GM19467 (cell line): ENCODE results near the gene S1PR4.
"Not testable (repeated sequence)": the region's sequence is repeated elsewhere in the genome, so short reads cannot be mapped to it uniquely, and the experiment has no call there.

ENCODE experiments used
- ATAC-seq: cut with Tn5 transposase; IDR thresholded peaks from one replicate; pipeline ENCODE4 v1.9.1; 2021; ENCODE audit warnings: mild to moderate bottlenecking, moderate library complexity; ENCODE audit not compliant: unreplicated experiment

Gene S1PR4

DNA sequence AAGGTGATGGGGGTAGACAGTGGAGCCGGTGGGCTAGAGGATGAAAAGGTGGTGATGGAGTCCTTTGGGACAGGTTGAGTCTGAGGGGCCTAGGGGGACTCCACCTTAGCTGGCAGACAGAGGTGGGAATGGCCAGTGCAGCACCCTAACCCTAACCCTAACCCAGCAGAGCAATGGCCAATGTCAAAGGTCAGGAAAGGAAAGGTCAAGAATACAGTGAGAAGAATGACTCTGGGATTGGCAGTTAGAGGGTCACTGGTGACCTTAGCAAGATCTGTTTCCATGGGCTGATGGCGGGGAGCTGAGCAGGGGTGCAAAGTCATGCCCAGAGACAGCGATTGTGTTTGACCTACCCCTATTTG, 26.2 kb upstream of the S1PR4 start:
- no peak for ATAC-seq

DNA sequence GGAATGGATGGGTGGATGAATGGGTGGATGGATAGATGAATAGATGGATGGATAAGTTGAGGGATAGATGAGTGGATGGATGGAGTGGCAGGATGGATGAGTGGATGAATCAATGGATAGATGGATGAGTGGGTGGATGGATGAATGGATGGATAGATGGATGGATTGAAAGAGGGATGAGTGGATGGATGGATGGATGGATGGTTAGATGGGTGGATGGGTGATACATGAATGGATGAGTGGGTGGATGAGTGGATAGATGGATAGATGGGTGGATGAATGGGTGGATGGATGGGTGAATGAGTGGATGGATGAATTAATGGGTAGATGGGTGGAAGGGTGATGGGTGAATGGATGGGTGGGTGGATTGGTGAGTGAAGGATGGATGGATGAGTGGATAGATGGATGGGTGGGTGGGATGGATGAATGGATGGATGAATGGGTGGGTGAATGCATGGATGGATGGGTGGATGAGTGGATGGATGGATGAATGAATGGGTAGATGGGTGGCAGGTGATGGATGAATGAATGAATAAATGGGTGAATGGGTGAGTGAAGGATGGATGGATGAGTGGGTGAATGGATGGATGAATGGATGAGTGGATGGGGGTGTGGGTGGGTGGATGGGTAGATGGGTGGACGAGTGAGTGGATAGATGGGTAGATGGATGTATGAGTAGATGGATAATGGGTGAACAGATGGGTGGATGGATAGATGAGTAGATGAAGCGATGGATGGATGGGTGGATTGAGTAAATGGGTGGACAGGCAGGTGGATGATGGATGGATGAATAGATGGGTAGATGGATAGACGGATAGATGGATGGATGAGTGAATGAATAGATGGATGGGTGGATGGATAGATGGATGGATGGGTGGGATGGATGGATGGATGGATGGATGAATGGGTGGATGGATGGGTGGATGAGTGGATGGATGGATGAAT, 25.0 kb upstream of the S1PR4 start:
- no peak for ATAC-seq

DNA sequence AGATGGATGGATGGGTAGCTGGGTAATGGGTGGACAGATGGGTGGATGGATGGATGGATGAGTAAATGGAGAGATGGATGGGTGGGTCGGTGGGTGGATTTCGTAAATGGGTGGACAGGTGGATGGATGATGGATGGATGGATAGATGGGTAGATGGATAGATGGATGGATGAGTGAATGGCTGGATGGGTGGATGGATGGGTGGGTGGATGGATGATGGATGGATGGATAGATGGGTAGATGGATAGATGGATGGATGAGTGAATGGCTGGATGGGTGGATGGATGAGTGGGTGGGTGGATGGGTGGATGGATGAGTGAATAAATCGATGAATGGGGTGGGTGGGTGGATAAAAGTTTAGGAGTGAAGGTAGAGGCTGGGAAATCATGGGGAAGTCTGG, 24.1 kb upstream of the S1PR4 start:
- not testable (repeated sequence) for ATAC-seq

DNA sequence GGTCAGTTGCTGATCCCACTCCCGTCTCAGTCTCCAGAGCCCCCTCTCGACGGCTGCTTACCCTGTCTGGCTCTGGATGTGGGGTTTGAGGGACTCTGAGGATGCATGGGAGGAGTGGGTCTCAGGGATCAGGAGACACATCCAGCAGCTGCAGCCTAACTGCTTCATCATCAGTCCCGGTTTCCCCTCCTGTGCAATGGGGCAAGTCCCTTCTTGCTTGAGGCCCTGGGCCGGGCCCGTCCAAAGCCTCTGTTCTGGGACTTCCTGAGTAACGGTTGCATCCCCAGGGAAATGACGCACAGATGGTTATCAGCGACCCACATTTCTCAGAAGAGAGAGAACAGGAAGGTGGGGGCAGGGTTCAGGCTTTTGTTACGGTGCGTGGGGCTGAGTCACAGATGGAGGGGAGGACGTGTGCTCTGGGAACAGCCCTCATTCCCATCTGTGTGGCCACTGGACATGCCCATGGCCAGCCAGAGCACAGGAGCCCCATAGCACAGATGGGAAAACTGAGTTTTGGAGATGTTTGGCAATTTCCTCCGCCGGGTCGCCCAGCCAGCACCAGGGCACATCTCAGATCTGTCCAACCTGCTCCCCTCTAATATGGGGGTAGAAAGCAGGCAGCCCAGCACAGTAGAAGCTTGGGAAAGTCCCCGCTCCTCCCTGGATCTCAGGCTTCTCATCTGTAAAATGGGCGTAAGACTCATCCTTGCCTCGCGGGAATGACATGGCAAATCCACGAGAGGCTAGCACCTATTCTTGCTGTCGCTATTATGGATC, 23.4 kb upstream of the S1PR4 start:
- peak; percentile 61 for ATAC-seq

DNA sequence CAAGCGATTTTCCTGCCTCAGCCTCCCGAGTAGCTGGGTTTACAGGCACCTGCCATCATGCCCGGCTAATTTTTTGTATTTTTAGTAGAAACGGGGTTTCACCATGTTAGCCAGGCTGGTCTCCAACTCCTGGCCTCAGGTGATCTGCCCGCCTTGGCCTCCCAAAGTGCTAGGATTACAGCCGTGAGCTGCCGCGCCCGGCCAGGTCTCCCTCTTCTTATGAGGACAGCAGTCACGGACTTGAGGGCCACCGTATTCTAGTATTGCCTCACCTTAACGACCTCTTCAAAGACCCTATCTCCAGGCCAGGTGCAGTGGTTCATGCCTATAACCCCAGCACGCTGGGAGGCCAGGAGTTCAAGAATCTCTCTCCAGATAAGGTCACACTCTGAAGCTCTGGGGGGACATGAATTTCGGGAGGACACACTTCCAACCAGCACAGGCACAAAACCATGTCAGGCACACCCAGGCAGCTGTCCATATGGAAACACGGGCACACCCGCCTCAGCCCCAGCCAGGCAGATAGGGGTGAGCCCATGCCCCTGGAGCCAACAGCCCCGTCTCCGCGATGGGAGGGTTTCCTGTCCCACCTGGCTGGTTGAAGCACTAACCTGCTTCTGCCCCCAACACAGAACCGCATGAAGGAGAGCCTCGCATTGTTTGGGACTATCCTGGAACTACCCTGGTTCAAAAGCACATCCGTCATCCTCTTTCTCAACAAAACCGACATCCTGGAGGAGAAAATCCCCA, 21.3 kb upstream of the S1PR4 start:
- no peak for ATAC-seq

DNA sequence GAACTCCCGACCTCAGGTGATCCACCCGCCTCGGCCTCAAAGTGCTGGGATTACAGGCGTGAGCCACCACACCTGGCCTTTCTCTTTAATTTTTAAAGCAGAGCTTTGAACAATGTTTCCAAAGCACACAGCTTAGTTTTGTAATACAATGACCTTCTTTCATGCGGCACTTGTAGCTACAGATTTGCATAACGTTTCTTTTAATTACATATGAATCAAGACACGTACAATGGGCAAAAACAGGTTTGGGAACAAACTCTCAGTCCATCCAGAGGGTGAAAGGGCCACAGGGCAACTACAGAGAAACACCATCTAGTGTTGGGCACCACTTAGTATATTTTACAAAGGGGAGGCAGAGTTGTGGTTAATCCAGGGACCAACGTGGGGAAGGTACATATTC, 19.0 kb upstream of the S1PR4 start:
- no peak for ATAC-seq

DNA sequence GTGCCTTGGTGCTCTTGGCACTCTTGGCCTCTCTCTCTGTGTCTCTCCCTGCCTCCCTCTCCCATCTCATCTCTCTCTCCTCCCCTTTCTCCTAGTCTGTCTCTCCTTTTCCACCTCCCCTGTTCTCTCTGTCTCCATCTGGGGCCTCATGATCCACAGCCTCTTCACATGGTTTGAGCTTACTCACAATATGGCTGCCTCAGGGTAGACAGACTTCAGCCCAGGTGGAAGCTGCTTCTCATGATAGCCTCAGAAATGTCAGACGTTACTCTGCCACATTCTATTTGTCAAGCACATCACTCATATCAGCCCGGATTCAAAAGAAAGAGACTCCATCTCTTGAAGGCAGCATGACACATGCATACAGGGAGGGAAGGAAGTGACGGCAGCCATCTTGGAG, 18.4 kb upstream of the S1PR4 start:
- no peak for ATAC-seq

DNA sequence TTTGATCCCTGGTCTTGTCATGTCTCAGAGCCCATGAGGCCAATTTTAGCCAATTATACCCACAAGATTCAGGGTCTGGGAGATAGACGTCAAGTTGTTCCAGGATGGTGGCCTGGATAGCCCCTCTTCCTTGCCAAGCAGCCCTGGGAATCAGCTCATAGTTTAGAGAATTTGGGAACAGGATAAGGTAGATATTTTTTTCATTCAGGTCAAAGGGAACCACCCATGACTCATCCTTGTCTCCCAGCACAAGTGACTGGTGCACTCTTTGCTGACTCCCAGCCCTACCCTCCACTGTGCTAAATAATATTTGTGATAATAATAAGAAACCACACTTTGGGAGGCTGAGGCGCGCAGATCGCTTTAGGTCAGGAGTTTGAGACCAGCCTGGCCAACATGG, 17.1 kb upstream of the S1PR4 start:
- no peak for ATAC-seq

DNA sequence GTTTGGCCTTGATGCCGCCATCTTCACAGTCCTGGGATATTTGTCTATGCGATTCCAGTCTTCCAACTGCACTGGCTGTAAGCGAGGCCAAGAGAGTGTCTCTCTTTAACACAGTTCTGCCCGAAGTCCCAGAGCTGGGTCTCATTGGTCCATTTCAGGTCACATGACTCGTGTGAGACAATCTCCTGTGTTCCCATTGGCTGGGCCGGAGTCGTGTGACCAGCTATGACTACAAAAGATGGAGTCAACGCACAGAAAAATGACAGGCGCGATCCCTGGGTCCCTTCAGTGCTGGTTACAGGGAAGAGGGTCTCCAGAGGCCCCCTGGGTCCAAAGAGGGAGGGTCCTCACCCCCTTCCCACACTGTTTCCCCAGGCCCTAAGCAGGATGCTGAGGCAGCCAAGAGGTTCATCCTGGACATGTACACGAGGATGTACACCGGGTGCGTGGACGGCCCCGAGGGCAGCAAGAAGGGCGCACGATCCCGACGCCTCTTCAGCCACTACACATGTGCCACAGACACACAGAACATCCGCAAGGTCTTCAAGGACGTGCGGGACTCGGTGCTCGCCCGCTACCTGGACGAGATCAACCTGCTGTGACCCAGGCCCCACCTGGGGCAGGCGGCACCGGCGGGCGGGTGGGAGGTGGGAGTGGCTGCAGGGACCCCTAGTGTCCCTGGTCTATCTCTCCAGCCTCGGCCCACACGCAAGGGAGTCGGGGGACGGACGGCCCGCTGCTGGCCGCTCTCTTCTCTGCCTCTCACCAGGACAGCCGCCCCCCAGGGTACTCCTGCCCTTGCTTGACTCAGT, 15.9 kb upstream of the S1PR4 start:
- no peak for ATAC-seq

DNA sequence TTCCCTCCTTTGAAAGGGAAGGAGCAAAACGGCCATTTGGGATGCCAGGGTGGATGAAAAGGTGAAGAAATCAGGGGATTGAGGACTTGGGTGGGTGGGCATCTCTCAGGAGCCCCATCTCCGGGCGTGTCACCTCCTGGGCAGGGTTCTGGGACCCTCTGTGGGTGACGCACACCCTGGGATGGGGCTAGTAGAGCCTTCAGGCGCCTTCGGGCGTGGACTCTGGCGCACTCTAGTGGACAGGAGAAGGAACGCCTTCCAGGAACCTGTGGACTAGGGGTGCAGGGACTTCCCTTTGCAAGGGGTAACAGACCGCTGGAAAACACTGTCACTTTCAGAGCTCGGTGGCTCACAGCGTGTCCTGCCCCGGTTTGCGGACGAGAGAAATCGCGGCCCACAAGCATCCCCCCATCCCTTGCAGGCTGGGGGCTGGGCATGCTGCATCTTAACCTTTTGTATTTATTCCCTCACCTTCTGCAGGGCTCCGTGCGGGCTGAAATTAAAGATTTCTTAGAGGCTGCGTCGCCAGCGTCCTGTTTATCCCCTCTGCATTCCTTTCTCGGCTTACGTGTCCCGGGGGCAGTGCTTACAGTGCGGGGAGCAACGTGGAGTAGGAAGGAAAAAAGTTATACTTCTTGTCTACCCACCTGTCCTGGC, 15.2 kb upstream of the S1PR4 start:
- ATAC-seq = no peak

DNA sequence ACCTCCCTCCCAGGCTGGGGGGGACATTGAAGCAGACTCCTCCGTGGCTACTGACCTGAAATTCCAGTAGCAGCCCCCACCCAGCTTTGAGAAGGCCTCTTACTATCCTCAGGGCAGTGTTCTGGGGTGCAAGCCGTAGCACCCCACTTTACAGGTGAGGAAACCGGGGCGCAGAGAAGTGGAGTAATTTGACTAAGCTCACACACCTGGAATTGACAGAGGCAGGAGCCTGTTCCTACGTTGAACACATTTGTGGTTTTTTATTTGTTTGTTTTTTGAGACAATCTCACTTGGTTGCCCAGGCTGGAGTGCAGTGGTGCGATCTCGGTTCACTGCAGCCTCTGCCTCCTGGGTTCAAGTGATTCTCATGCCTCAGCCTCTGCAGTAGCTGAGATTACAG, 14.6 kb upstream of the S1PR4 start:
- ATAC-seq = no peak

DNA sequence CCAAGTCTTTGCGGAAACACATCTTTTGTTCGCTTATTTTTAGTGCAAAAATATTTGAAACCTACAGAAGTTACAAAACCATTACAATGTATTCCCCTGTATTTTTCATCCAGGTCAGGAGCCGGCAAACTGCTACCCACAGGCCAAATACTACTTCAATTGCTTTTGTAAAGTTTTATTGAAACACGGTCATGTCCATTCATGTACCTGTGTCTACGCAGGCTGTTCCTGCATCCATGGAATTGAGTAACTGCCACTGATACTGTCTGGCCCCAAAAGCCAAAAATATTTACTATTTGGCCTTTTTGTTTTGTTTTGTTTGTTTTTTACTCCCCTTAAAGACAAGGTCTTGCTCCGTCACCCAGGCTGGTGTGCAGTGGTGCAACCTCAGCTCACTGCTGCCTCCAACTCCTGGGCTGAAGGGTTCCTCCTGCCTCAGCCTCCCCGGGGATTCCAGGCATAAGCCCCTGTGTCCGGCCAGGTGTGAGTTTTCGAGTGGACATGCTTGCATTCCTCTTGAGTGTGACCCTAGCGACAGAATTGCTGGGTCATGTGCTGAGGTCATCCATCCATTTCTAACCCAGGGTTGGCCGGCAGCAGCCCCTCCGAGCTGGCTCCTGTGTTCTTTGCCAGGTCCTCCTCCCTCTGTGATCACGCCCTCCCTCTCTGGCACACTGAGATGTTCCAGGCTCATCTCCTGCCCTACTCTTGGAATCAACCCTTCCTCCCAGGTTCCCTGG, 10.9 kb upstream of the S1PR4 start:
- no peak for ATAC-seq

DNA sequence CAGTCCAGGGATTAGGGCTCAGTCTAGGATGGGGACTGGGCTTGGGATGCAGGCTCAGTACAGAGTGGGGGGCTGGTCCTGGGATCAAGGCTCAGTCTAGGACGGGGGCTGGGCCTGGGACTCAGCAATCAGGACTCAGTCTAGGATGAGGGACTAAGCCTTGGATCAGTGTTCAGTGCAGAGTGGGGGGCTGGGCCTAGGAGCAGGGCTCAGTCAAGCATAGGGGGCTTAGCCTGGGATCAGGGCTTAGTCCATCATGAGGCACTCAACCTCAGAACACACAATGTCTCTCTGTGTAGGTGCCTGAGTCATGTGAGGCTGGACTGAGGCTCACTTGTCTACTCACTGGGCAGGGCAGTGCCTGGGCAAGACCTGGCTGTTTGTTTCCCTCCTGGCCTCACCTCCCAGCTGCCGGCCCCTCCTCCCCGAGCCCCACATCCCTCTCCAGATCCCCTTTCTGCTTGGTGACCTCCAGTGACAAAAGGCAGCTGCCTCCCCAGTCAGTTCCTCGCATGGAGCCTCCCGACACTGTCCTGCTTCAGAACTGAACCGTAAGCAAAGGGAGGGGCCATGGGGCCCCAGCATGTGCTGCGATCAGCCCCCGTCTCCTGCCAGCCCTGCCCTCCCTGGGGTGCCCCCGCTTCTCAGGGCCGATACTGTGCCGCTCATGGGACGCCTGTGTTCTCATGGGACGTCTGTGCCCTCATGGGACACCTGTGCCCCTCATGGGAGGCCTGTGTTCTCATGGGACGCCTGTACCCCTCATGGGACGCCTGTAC, 6.5 kb upstream of the S1PR4 start:
- ATAC-seq = no peak

DNA sequence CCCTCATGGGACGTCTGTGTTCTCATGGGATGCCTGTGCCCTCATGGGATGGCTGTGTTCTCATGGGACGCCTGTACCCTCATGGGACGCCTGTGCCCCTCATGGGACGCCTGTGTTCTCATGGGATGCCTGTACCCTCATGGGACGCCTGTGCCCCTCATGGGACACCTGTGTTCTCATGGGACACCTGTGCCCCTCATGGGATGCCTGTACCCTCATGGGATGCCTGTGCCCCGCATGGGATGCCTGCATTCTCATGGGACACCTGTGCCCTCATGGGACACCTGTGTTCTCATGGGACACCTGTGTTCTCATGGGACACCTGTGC, 5.9 kb upstream of the S1PR4 start:
- ATAC-seq = not testable (repeated sequence)

DNA sequence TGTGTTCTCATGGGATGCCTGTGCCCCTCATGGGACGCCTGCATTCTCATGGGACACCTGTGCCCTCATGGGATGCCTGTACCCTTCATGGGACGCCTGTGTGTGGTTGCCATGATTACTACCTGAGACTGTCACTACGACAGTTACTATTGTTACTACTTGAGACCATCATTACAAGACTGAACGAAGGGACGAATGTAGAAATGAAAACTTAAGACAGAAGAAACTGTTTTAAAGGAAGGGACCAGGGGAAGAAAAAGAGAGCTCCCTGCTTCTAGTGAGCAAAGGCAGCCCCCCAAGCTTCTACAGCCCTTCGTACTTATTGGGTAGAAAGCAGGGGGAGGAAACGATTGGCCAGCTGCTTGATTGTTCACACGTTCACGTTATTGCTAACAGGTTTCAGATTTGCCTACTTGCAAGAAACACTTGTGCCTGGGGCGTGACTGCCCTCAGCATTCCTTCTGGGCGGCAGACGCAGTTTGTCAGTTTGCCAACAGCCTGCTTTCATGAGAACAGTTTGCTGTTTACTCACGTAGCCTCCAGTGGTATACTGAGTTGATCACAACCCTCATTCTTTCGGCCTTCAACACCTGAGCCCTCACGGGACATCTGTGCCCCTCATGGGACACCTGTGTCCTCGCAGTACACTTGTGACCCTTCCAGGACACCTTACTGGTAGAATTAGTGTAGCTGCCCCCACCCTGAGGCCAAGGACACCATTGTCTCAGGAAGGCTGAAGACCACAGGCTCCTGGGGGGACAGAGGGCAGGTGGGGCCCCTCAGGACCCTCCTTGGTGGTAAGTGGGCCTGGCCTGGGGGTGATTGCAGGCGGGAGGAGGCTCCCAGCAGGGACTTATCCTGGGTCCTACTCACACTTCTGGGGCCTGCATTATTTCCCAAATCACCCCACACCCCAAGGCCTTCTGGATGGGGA, 2.5 kb upstream of the S1PR4 start:
- no peak for ATAC-seq

DNA sequence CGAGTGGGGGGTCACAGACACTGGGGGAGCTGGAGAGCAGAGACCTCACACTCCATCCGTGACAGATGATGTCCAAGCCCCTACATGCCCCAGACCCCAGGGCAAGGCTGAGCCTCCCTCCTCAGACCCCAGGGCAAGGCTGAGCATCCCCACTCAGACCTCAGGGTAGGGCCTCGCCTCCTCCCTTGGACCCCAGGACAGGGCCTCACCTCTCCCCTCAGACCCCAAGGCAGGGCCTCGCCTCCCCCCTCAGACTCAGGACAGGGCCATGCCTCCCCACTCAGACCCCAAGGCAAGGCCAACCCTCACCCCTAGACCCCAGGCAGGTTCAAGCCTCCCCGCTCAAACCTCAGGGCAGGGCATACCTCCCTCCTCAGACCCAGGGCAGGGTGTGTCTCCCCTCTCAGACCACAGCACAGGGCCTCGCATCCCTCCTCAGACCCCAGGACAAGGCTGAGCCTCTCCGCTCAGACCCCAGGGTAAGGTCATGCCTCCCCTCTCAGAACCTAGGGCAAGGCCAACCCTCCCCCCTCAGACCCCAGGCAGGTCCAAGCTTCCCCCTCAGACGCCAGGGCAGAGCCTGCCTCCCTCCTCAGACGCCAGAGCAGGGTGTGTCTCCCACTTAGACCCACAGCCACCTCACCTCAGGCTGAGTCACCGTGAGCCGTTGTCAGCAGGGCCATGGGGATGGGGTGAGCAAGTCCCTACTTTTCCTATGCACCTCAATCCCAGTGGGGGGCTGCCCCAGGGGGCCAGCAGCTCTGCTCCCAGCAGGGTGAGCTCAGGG, 1.7 kb upstream of the S1PR4 start:
- no peak for ATAC-seq
